Activated T-cell treated with anti-CD3 and anti-CD28 coated beads, Interleukin-2, amount 50 U/mL, for 4 hours (primary cell): Measurements from ENCODE around the gene IL2RG. TPM values are rescaled to one million over a fixed set of nuclear protein-coding genes. Genes with fewer than 3 reads are reported as not detected.

Experiments used
- ATAC-seq, 2 donors: fragments of 200-7000 bp; cut with Tn5 transposase; one replicate each; pipeline ENCODE4 v1.10.0; 2021
- DNase-seq: peaks from one replicate; pipeline ENCODE4 v3.0.0-alpha.2; 2020
- H3K27me3 Mint-ChIP-seq: one replicate; pipeline ENCODE4 v1.8.0; 2021; ENCODE audit warnings: low read depth, mixed read lengths
- H3K36me3 Mint-ChIP-seq: one replicate; pipeline ENCODE4 v1.8.0; 2022; ENCODE audit warnings: mixed read lengths; ENCODE audit not compliant: insufficient read depth
- H3K4me1 Mint-ChIP-seq: one replicate; pipeline ENCODE4 v1.8.0; 2021; ENCODE audit warnings: low read depth, mixed read lengths
- H3K4me3 Mint-ChIP-seq: one replicate; pipeline ENCODE4 v1.8.0; 2021; ENCODE audit warnings: mild to moderate bottlenecking, moderate library complexity, mixed read lengths
- H3K9me3 Mint-ChIP-seq: one replicate; pipeline ENCODE4 v1.8.0; 2021; ENCODE audit warnings: mixed read lengths
- total RNA-seq, 3 donors: library from RNA; stranded (reverse); gene quantifications; one replicate each; pipeline ENCODE4 v1.2.1, GENCODE V29; 2021

IL2RG gene
- total RNA-seq, 3 donors from 2014 or later: 214 to 305 (median 276) TPM

DNA sequence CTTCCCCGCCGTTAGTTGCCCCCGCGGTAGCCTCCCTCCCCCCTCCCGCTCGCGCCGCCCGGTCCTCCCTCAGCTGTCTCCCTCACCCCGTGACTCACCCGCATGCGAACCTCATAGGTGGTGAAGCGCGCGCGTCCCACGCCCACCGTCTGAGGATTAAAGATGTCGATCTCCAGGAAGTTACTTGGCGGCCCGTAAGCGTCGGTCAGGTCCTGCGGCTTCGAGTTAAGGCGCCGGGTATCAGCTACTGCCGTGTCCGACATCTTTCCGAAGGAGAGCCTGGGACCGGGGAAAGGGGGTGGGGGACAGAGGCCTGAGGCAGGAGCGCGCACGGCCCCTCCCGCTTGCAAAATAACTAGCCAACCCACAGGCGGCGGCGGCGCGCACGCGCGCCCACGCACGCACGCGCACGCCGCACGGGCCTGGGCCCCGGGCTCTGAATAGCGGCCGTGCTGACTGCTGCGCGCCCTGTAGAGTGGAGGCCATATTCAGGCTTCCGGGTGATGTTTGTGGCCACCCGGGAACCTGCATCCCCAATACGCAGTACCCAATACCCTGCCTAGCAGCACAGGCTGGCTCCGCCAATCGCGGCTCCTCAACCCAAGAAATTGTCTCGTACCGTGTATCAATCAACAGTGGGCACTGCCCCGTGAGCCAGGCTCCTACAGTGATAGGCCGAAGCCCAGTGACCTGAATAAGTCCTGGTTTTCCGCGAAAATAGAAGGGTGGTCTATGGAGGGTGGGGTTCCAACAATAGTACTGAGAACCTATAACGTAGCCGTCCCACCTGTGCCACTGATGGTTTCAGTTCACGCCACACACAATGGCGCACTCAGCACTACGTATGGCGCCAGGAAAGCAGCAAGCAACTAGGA lies 43.1 kb downstream of the IL2RG start, which contains the start of gene SNX12:
Gene SNX12 (minus strand): TSS at position 291 of the 875 bp plus-strand sequence. CDS start 28 bp downstream, at position 263.
- H3K36me3 Mint-ChIP-seq: peaks cover 7% of the 10 kb centered on the region
- peaks cover 14% of the 10 kb centered on the region for H3K4me1 Mint-ChIP-seq
- no peaks in the 10 kb centered on the region for H3K9me3 Mint-ChIP-seq
- H3K4me3 Mint-ChIP-seq: peak within 1 kb of the TSS; percentile 96
- H3K27me3 Mint-ChIP-seq: peaks cover 6% of the 10 kb centered on the region
- ATAC-seq: peak; percentile 96 to 97
- peak; percentile 80 for DNase-seq

DNA sequence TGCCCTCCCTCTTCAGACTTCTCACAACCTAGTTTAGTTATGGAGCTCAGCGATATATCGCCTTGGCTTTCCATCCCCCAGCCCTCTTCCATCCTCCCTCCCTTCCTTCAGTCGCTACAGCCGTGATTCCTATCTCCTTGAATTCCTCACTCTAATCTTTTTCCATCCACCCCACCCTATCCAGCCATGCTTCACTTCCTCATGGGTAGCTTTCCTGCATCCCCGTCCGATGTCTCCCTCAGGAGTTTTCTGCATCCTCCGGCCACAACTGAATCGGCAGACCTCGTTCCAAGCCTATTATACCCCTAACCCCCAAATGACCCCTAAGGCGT lies 43.7 kb downstream of the IL2RG start:
- DNase-seq (no peak), ATAC-seq (no peak)
- H3K27me3 Mint-ChIP-seq: peaks cover 6% of the 10 kb centered on the region
- no peaks in the 10 kb centered on the region for H3K9me3 Mint-ChIP-seq
- peaks cover 14% of the 10 kb centered on the region for H3K4me1 Mint-ChIP-seq
- H3K36me3 Mint-ChIP-seq: peaks cover 10% of the 10 kb centered on the region
- peak overlapping the region; percentile 96 for H3K4me3 Mint-ChIP-seq

DNA sequence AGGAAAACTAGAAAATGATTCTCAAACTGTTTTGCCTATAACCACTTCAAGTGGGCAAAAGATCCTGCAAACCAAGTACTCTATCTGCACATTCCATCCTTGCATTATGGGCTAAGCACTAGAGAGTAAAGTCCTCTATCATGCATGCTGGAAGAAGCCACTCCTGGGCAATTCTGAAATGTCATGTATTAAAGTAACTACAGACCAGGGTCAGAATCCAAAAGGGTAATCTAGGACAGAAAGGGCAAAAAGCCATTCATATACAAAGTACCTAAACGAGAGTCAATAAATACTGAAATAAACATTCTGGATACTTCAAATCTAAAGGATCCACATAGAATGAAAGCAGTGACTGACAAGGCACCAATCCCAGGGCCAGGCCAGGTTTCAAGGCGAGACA lies 44.3 kb downstream of the IL2RG start:
- no peak for ATAC-seq
- peaks cover 14% of the 10 kb centered on the region for H3K4me1 Mint-ChIP-seq
- DNase-seq: no peak
- peaks cover 11% of the 10 kb centered on the region for H3K36me3 Mint-ChIP-seq
- peaks cover 6% of the 10 kb centered on the region for H3K27me3 Mint-ChIP-seq
- H3K4me3 Mint-ChIP-seq: peak overlapping the region; percentile 96
- no peaks in the 10 kb centered on the region for H3K9me3 Mint-ChIP-seq

DNA sequence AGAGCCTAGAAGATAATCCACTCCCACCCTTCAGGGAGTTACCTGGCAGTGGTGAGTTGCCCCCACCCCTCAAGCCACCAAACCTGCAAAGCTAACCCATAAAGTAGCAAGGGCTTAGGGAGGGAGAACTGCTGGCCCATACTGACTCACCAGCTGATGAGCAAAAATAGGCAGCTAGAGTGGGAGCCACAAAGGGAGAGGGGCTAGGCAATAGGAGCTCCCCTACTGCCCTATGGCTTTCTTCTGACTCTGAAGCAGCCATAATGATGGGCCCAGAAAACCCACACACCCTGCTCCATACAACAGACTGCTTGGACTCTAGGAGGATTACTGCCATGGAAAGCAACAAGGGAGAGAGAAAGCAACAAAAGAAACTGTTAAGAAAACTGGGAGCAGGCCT lies 51.2 kb downstream of the IL2RG start:
- ATAC-seq: no peak
- Mint-ChIP-seq H3K4me1 (peaks cover 42% of the 10 kb centered on the region), H3K36me3 (peaks cover 29% of the 10 kb centered on the region), H3K9me3 (no peaks in the 10 kb centered on the region), H3K27me3 (no peaks in the 10 kb centered on the region), H3K4me3 (no peak overlapping the region)
- no peak for DNase-seq

DNA sequence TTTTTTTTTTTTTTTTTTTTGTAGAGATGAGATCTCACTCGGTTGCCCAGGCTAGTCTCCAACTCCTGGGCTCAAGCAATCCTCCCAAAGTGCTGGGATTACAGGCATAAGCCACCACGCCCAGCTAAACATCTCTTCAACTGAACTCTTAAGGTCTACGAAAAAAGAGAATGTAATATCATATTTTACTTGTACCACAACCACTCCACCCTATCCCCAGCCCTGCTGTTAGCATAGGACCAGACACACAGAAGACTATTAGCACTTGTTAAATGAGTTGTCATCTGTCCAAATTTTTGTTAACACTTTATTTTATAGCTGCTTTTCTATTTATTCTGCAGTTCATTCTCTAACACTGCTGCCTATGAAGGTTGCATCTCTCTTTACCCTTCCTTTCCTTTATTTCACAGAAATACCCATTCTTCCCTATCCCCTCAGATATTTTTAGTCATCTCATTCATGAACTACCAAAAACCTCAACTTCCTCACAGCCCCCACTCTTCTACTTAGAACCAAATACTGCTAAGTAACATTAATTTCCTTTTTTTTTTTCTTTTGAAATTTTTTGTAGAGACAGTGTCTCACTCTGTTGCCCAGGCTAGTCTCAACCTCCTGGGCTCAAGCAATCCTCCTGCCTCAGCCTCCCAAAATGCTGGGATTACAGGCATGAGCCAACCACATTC lies 53.4 kb downstream of the IL2RG start:
- no peak for ATAC-seq
- peaks cover 27% of the 10 kb centered on the region for H3K36me3 Mint-ChIP-seq

More for the DNA sequence above, 53.4 kb downstream of the IL2RG start:
- no peak overlapping the region for H3K4me3 Mint-ChIP-seq
- H3K9me3 Mint-ChIP-seq: no peaks in the 10 kb centered on the region
- H3K4me1 Mint-ChIP-seq: peaks cover 34% of the 10 kb centered on the region
- no peaks in the 10 kb centered on the region for H3K27me3 Mint-ChIP-seq
- DNase-seq: no peak

Other genes starting within 250 kb of the IL2RG start
- under 1 TPM in 1 of 3 donors, not detected in 2; 0.13 TPM for gene TEX11, start 202.9 kb downstream of the IL2RG start, total RNA-seq
- gene SLC7A3, start 180.5 kb downstream of the IL2RG start, total RNA-seq: under 1 TPM; 0.15 to 0.40 (median 0.19) TPM
- gene SNX12, start 43.2 kb downstream of the IL2RG start, total RNA-seq: 10 to 100 TPM; 55.9 to 62.7 (median 58.4) TPM
- 1 to 10 TPM; 3.4 to 6.4 (median 5.2) TPM for gene FOXO4, start 15.7 kb downstream of the IL2RG start, total RNA-seq
- gene CXorf65, start 4.8 kb downstream of the IL2RG start, total RNA-seq: 10 to 100 TPM in 1 of 3 donors, 1 to 10 TPM in 2; 6.0 to 11.3 (median 6.6) TPM
- gene MED12, start 7.0 kb upstream of the IL2RG start, total RNA-seq: 10 to 100 TPM; 33.7 to 43.9 (median 39.8) TPM
- under 1 TPM; 0.38 to 0.43 (median 0.40) TPM for gene NLGN3, start 33.3 kb upstream of the IL2RG start, total RNA-seq
- not detected for gene GJB1, start 111.6 kb upstream of the IL2RG start, total RNA-seq
- gene ZMYM3, start 142.6 kb upstream of the IL2RG start, total RNA-seq: 10 to 100 TPM; 11.2 to 15.7 (median 13.3) TPM
- 100 to 1,000 TPM; 563 to 576 (median 574) TPM for gene NONO, start 172.1 kb upstream of the IL2RG start, total RNA-seq
- 1 to 10 TPM; 3.0 to 3.6 (median 3.1) TPM for gene ITGB1BP2, start 190.2 kb upstream of the IL2RG start, total RNA-seq